GM12878 (cell line): ENCODE measurements around the gene LRP1. TPM values are rescaled to one million over a fixed set of nuclear protein-coding genes. Genes with fewer than 3 reads are reported as not detected.

Experiments used
- ATAC-seq: fragments of 200-7000 bp; cut with Tn5 transposase; 3 replicates; pipeline ENCODE4 v1.9.1; 2020; ENCODE audit warnings: mild to moderate bottlenecking, moderate library complexity
- BruUV-seq: library from RNA; stranded (reverse); fragments of 400-500 nt; replicated peaks from 2 replicates; lab custom pipeline; 2021; lab: Mats Ljungman, UMichigan
- CTCF ChIA-PET: fragments of 300-600 bp; sonication (Branson Sonifier 250); formaldehyde crosslinking; extraction: SDS; loops from one replicate; lab custom pipeline; 2021; ENCODE audit warnings: inconsistent platforms; lab: Yijun Ruan, JAX
- POLR2A ChIA-PET: fragments of 350-600 bp; formaldehyde crosslinking; extraction: SDS; loops from one replicate; lab custom pipeline; 2021; ENCODE audit warnings: inconsistent platforms; lab: Charles Lee
- RAD21 ChIA-PET: fragments of 300-600 bp; sonication (Branson Sonifier 250); formaldehyde crosslinking; loops from one replicate; lab custom pipeline; 2023; ENCODE audit warnings: antibody characterized with exemption; ENCODE audit not compliant: unreplicated experiment; lab: Charles Lee
- SMC1A ChIA-PET: fragments of 300-600 bp; sonication (Branson Sonifier 250); formaldehyde crosslinking; loops from one replicate; lab custom pipeline; 2023; ENCODE audit not compliant: unreplicated experiment, uncharacterized antibody; lab: Charles Lee
- DNase-seq: peaks from one replicate; pipeline ENCODE4 v3.0.0-alpha.2; 2011; ENCODE audit warnings: low read depth, low spot score
- FAIRE-seq: peaks from 3 replicates; lab custom pipeline; 2011; peaks lifted over from hg19 to GRCh38; lab: Jason Lieb, UNC
- H2AFZ ChIP-seq: 2 replicates; pipeline ENCODE4 v1.6.0; 2011; ENCODE audit warnings: low read depth, low read length, control low read depth; ENCODE audit not compliant: control insufficient read depth
- H3K27ac ChIP-seq: 2 replicates; pipeline ENCODE4 v1.5.1; 2011; ENCODE audit warnings: control low read depth; ENCODE audit not compliant: control insufficient read depth, insufficient read depth
- H3K27me3 ChIP-seq, 2 experiments: replicated peaks in 1 of 2; 2 replicates each; pipeline versions ENCODE4 v1.6.0 to v1.6.1; 2011; ENCODE audit warnings: low read length in 1 of 2; ENCODE audit not compliant: control insufficient read depth in 2 of 2, insufficient read depth in 2 of 2
- H3K36me3 ChIP-seq, 2 experiments: 2 replicates each; pipeline ENCODE4 v1.5.1; 2011; ENCODE audit warnings: low read length in 1 of 2; ENCODE audit not compliant: control insufficient read depth in 2 of 2, insufficient read depth in 2 of 2
- H3K4me1 ChIP-seq: 2 replicates; pipeline ENCODE4 v1.6.1; 2011; ENCODE audit warnings: mild to moderate bottlenecking, low read length, moderate library complexity, mixed read lengths; ENCODE audit not compliant: control insufficient read depth, insufficient read depth
- H3K4me2 ChIP-seq: 2 replicates; pipeline ENCODE4 v1.6.0; 2011; ENCODE audit warnings: control low read depth; ENCODE audit not compliant: control insufficient read depth, insufficient read depth
- H3K4me3 ChIP-seq: fragments of 200-600 bp; sonication (generic); 2 replicates; pipeline ENCODE4 v1.5.1; 2016
- H3K79me2 ChIP-seq: 2 replicates; pipeline ENCODE4 v1.6.0; 2011; ENCODE audit warnings: low read length; ENCODE audit not compliant: control insufficient read depth, insufficient read depth
- H3K9ac ChIP-seq: 2 replicates; pipeline ENCODE4 v1.8.0; 2011; ENCODE audit warnings: low read length, control low read depth, mixed read lengths; ENCODE audit not compliant: control insufficient read depth, insufficient read depth
- H3K9me3 ChIP-seq: replicated peaks from 3 replicates; pipeline ENCODE4 v1.5.1; 2011; ENCODE audit warnings: mild to moderate bottlenecking, low read length; ENCODE audit not compliant: control insufficient read depth, insufficient read depth
- H4K20me1 ChIP-seq: 2 replicates; pipeline ENCODE4 v1.6.0; 2011; ENCODE audit not compliant: control insufficient read depth, insufficient read depth
- BACH1 ChIP-seq: fragments of 450-650 bp; IDR thresholded peaks from 2 replicates; pipeline ENCODE4 v1.6.1; 2017; ENCODE audit warnings: mild to moderate bottlenecking, borderline replicate concordance
- BRCA1 ChIP-seq: IDR thresholded peaks from 2 replicates; pipeline ENCODE4 v1.6.1; 2011; ENCODE audit warnings: low read depth, low read length, improper control_type of control experiment
- CHD2 ChIP-seq: IDR thresholded peaks from 2 replicates; pipeline ENCODE4 v1.6.1; 2011; ENCODE audit warnings: low read depth, low read length, improper control_type of control experiment, borderline replicate concordance
- CREB1 ChIP-seq: IDR thresholded peaks from 2 replicates; pipeline ENCODE4 v1.6.1; 2012; ENCODE audit warnings: low read depth, mild to moderate bottlenecking, inconsistent platforms
- EP300 ChIP-seq, 2 experiments: fragments of 150-350 bp in 1 of 2; IDR thresholded peaks; 2 replicates each; pipeline ENCODE4 v1.6.1; 2011 to 2012; ENCODE audit warnings: low read depth in 2 of 2, low read length in 2 of 2, borderline replicate concordance in 1 of 2, improper control_type of control experiment in 1 of 2, inconsistent platforms in 1 of 2; ENCODE audit not compliant: control insufficient read depth in 1 of 2
- ESRRA ChIP-seq: IDR thresholded peaks from 2 replicates; pipeline ENCODE4 v1.6.1; 2012; ENCODE audit warnings: mild to moderate bottlenecking, low read length, improper control_type of control experiment
- HCFC1 ChIP-seq: fragments of 150-350 bp; IDR thresholded peaks from 2 replicates; pipeline ENCODE4 v1.6.1; 2014; ENCODE audit warnings: low read length
- RELA ChIP-seq: fragments of 450-650 bp; IDR thresholded peaks from 2 replicates; pipeline ENCODE4 v1.8.0; 2014; ENCODE audit warnings: borderline replicate concordance; ENCODE audit not compliant: partially characterized antibody
- SIN3A ChIP-seq: IDR thresholded peaks from 2 replicates; pipeline ENCODE4 v1.6.1; 2012; ENCODE audit warnings: low read depth, low read length, improper control_type of control experiment
- SREBF1 ChIP-seq: IDR thresholded peaks from 2 replicates; pipeline ENCODE4 v1.6.1; 2012; ENCODE audit warnings: mild to moderate bottlenecking, low read length
- YBX1 ChIP-seq: fragments of 450-650 bp; IDR thresholded peaks from 2 replicates; pipeline ENCODE4 v1.6.1; 2016; ENCODE audit warnings: antibody characterized with exemption
- WGBS: methylation state at CpG from one replicate; pipeline ENCODE4 v1.1.6; 2016; ENCODE audit warnings: low lambda C conversion rate; ENCODE audit not compliant: insufficient replicate concordance, insufficient coverage; ENCODE audit errors: missing lambda C conversion rate; 5-methylcytosine and 5-hydroxymethylcytosine counted together
- in situ Hi-C: fragments of 300-500 bp; cut with MboI; formaldehyde crosslinking; loops from 9 replicates; pipeline ENCODE4 v1.14.3; 2018; ENCODE audit warnings: mixed read lengths
- intact Hi-C: fragments of 100-400 bp; cut with micrococcal nuclease; formaldehyde crosslinking; loops from one replicate; pipeline ENCODE4 v1.14.2; 2022; ENCODE audit not compliant: unreplicated experiment
- polyA plus RNA-seq, 11 experiments: library from polyadenylated mRNA; depleted of rRNA in 4 of 11; unstranded in 6 of 11; stranded (reverse) in 5 of 11; fragments of >200 nt; fragmentation: Nextera tagmentation in 4 of 11; fragmentation: Illumina TruSeq in 1 of 11; extraction: Ambion mirVana in 4 of 11; extraction: Trizol in 1 of 11; gene quantifications; 1 replicate in 1 of 11; 2 replicates in 10 of 11; pipeline versions ENCODE4 v1.2.1 to v1.2.3, GENCODE V29; 2011 to 2016; ENCODE audit warnings: inconsistent platforms in 2 of 11, missing spikeins in 2 of 11, low read depth in 1 of 11
- total RNA-seq, 4 experiments: library from RNA; depleted of rRNA in 3 of 4; stranded (reverse); fragments of >200 nt in 3 of 4; fragmentation: Illumina TruSeq in 1 of 4; extraction: Trizol in 1 of 4; gene quantifications; 2 replicates each; pipeline versions ENCODE4 v1.2.1 to v1.2.3, GENCODE V29; 2013 to 2021
- TF ChIP-seq, protein P1 (sequence below): fragments of 450-650 bp; IDR thresholded peaks from 2 replicates; pipeline ENCODE4 v1.6.1; 2016; ENCODE audit warnings: mild to moderate bottlenecking
- TF ChIP-seq, protein P2 (sequence below): fragments of 450-650 bp; IDR thresholded peaks from 2 replicates; pipeline ENCODE4 v1.6.1; 2018; ENCODE audit warnings: mild to moderate bottlenecking, low read depth, moderate library complexity; ENCODE audit not compliant: partially characterized antibody

The LRP1 gene
- total and polyA plus RNA-seq, 10 of the 15 experiments (the other 5 are each of a cell fraction or from before 2014, with no cell fraction given) = under 0.01 to 1.1 (median 0.20) TPM; not detected in 2

DNA sequence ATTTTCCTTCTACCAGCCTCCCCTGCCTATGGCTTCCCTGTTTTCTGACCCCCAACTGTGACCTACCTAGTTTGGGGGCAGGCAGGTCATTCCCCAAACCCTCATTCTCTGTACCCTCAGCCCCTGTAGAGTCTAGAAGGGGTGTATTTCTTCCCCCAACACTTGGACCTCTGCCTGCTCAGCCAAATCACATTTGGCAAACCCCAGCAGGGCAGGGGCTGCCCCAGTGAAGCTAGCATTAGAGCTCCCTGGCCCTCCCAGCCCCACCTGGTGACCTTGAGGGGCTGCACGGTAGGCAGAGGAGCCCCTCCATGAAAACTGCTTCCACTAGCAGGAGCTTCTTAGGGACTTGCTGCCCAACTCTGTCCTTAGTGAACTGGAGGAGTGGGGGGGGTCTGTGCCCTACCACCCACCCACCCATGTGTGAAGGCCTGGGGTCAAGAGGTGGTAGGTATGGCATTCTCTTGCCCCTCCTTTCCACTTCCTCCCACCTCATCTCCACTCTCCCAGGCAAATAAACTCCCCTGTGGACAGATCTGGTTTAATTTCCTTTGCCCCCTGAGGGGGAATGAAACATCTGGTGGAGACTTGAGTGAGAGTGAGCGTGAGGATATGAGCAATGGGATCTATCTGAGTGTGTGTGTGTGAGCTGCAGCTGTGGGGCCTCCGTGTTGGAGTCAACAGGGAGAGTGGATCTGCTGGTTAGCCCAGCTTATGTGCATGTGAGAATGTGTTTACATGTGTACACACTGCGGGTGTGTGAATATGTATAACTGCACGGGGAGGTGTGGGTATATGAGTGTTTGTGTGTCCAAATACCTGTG, 90.0 kb downstream of the LRP1 start:
- H3K36me3 ChIP-seq = no peaks in the 10 kb centered on the region
- H2AFZ ChIP-seq = no peak overlapping the region
- ATAC-seq = no peak
- no TSS peak for BruUV-seq
- ChIA-PET POLR2A (no interaction called here), SMC1A (interaction anchor here (2.3 kb wide), 1 partner anchor 12 kb away, joined by 10 read pairs; the partner anchor contains the start of gene SHMT2), CTCF (interaction anchor here (1.6 to 2.5 kb wide), 3 partner anchors 9 to 24 kb away, joined by 6 to 10 read pairs (median 8); partner anchors contain the start of gene SHMT2)
- H3K4me3 ChIP-seq = no peak overlapping the region
- H3K9me3 ChIP-seq = no peaks in the 10 kb centered on the region
- H4K20me1 ChIP-seq = no peaks in the 10 kb centered on the region
- intact Hi-C loops = no loop called here
- WGBS = 41% methylated on average over 5 of the region's 5 CpGs
- TF ChIP-seq RELA = no peak
- no peak for TF ChIP-seq ESRRA
- TF ChIP-seq CHD2 = no peak
- no peak for TF ChIP-seq HCFC1
- TF ChIP-seq YBX1 = no peak
- TF ChIP-seq, protein P1, sequence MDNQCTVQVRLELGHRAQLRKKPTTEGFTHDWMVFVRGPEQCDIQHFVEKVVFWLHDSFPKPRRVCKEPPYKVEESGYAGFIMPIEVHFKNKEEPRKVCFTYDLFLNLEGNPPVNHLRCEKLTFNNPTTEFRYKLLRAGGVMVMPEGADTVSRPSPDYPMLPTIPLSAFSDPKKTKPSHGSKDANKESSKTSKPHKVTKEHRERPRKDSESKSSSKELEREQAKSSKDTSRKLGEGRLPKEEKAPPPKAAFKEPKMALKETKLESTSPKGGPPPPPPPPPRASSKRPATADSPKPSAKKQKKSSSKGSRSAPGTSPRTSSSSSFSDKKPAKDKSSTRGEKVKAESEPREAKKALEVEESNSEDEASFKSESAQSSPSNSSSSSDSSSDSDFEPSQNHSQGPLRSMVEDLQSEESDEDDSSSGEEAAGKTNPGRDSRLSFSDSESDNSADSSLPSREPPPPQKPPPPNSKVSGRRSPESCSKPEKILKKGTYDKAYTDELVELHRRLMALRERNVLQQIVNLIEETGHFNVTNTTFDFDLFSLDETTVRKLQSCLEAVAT = no peak
- TF ChIP-seq SIN3A = no peak
- no peak for TF ChIP-seq SREBF1
- no peak for TF ChIP-seq BACH1
- TF ChIP-seq, protein P2, sequence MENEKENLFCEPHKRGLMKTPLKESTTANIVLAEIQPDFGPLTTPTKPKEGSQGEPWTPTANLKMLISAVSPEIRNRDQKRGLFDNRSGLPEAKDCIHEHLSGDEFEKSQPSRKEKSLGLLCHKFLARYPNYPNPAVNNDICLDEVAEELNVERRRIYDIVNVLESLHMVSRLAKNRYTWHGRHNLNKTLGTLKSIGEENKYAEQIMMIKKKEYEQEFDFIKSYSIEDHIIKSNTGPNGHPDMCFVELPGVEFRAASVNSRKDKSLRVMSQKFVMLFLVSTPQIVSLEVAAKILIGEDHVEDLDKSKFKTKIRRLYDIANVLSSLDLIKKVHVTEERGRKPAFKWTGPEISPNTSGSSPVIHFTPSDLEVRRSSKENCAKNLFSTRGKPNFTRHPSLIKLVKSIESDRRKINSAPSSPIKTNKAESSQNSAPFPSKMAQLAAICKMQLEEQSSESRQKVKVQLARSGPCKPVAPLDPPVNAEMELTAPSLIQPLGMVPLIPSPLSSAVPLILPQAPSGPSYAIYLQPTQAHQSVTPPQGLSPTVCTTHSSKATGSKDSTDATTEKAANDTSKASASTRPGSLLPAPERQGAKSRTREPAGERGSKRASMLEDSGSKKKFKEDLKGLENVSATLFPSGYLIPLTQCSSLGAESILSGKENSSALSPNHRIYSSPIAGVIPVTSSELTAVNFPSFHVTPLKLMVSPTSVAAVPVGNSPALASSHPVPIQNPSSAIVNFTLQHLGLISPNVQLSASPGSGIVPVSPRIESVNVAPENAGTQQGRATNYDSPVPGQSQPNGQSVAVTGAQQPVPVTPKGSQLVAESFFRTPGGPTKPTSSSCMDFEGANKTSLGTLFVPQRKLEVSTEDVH = no peak
- no peak for TF ChIP-seq BRCA1
- no peak for TF ChIP-seq CREB1
- TF ChIP-seq EP300 (IDR thresholded peaks at IDR 0.05; ENCODE audit: borderline replicate concordance in 1 of 2, control insufficient read depth in 1 of 2, low read depth in 2 of 2, low read length in 2 of 2) = no peak
- TF ChIP-seq, all 136 proteins: peak for 0
- no peak overlapping the region for H3K27ac ChIP-seq
- H3K79me2 ChIP-seq = no peaks in the 10 kb centered on the region
- RAD21 ChIA-PET = interaction anchor here (1.1 to 2.2 kb wide), 2 partner anchors 11 to 25 kb away, joined by 3 to 9 read pairs; partner anchors contain the start of gene SHMT2
- H3K9ac ChIP-seq = no peak overlapping the region
- H3K4me2 ChIP-seq = no peak overlapping the region
- FAIRE-seq = no peak
- H3K27me3 ChIP-seq = peaks cover 36 to 41% of the 10 kb centered on the region in 2 experiments
- H3K4me1 ChIP-seq = peaks cover 13% of the 10 kb centered on the region
- in situ Hi-C loops = no loop called here
- no peak for DNase-seq
